GM18508 (cell line): ENCODE results near the gene KARS1.
"Not testable (repeated sequence)": the region's sequence is repeated elsewhere in the genome, so short reads cannot be mapped to it uniquely, and the experiment has no call there.

Source experiments
- ATAC-seq: cut with Tn5 transposase; IDR thresholded peaks from one replicate; pipeline ENCODE4 v1.9.1; 2021; ENCODE audit warnings: moderate number of reproducible peaks; ENCODE audit not compliant: insufficient read depth, unreplicated experiment

The KARS1 gene

DNA sequence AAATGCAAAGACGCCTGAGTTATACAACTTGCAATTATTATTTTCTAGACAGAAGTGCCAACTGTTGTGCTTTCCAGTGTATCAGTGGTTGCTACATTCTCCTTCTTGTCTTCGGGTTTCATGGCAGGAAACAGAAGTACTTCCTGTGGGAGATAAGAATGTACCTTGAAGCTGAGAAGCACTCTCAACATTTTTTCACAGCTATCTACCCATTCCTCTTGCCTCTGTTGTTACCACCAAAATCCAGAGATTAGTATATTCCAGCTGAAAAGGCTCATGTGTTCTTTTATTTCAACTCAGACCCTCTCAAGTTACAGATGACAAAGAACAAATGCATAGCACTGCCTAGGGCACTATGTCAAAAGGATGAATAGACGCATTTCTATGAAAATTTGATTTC lies 19.6 kb downstream of the KARS1 start:
- no peak for ATAC-seq

DNA sequence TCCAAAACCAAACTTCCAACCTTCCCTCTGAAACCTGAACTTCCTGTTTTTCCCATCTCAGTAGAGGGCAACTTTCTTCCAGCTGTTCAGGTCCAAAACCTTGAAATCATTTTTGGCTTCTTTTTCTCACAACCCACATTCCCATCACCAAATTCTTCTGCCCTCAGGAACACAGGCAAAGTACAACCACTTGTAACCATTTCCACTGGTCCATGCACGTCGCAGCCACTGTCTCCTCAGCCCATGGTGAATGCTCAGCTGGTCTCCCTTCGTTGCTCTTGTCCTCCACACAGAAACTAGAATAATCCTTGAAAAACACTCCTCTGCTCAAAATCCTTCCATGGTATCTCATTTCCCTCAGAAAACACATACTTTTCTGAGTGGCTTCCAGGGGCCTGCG lies 20.7 kb downstream of the KARS1 start:
- no peak for ATAC-seq

DNA sequence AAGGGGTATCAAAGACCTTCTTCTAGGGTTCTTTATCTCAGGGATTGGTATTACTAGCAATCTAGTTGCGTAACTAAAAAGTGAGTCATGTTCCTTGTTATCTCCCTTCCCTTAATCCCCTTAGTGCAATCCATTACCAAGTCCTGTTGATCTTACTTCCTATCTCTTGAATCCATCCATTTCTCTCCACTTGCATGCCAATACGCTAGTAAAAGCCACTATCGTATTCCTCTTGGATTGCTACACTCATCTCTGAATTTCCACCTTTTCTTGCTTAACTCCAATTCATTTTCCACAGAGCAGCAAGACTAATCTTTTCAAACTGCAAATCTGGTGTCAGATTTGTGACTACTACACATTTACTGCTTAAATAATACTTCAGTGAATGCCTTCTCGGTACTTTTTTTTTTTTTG lies 22.5 kb downstream of the KARS1 start:
- ATAC-seq, result no peak

GRCh38 chr16:75622761-75623605 lies 24.5 kb downstream of the KARS1 start, which contains the start of gene ADAT1:
ADAT1 (minus strand) TSS chr16:75623281; CDS start chr16:75620799, 2,482 bp downstream.
- peak; percentile 90 for ATAC-seq

DNA sequence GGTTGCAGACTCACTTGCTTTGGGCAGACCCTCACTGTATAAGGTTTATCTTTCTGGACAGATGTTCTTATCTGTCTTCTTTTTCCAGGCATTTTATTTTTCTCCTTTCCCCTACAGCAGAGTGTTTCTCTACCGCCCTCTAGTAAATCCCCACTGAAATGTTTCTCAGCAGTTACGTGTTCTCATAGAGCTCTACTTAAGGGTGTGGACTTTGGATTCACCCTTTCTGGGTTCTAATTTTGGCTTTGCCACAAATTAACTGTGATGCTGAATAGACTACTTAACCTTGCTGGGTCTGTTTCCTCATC lies 26.3 kb downstream of the KARS1 start:
- no peak for ATAC-seq

GRCh38 chr16:75620326-75621169 lies 26.9 kb downstream of the KARS1 start:
- no peak for ATAC-seq

DNA sequence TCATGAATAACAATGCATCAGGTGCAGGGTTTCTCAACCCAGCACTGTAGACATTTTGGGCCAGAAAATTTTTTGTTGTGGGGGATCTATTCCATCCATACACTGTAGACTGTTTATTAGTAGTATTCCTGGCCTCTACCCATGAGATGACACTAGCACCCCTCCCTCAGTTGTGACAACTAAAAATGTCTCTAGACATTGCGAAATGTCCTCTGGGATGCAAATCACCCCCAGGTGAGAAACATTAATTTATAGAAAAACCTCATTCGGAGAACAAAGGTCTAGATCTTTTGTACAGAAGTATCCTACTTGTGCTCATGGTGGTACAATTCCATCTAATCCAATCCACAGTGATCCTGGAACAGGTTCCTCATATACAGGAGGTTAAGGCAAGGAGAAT lies 28.7 kb downstream of the KARS1 start:
- no peak for ATAC-seq

DNA sequence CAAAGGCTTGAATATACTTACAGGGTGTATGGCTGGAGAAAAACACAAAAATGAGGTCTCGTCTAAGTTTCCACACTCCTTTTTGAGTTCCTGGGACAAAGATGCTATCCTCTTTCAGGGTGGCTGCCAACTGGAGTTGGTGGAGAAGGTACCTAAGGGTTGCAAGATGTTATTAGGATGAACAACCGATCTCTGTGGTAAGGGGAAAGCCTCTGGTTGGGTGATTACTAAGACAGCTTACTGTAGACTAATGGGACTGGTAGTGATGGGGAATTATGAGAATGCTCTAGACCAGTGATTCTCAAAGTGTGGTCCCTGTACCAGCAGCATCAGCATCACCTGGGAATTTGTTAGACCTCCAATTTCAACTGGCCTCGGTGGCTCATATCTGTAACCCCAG lies 30.3 kb downstream of the KARS1 start:
- ATAC-seq, result no peak

- no peak for ATAC-seq
Measured at GRCh38 chr16:75616521-75617010, 30.9 kb downstream of the KARS1 start.

DNA sequence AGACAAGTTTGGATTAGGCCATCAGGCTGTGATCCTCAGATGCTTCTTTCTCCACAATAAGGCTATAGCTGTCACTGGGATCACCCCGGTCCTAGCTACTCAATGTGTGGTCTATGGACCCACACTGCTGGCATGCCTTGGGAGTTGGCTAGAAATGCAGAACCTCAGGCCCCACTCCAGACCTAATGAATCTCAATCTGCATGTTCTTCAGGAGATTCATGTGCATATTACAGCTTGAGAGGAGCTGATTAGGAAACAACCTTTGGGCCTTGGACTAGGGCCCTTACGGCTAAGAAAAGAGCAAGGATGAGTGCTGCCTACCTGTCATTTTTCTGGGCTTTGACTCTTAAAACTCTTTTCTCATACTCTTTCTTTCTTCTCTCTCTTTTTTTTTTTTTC lies 31.8 kb downstream of the KARS1 start:
- ATAC-seq, result no peak

GRCh38 chr16:75614066-75614897 lies 33.2 kb downstream of the KARS1 start:
- no peak for ATAC-seq

DNA sequence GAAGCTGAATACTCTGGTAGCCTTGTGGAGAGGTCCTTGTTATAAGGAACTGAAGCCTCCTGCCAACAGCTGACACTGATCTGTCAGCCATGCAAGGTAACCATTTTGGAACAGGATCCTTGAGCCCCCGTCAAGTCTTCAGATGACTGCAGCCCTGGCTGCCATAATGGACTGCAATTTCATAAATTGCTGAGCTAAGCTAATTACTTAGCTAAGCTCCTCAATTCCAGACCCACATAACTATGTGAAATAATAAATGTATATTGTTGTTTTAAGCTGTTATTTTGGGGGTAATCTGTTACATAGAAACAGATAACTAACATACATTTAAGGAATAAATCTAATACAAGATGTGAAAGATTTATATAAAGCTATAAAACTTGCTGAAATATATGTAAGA lies 41.0 kb downstream of the KARS1 start:
- no peak for ATAC-seq

- ATAC-seq, result no peak
Measured at GRCh38 chr16:75603241-75603640, 44.2 kb downstream of the KARS1 start.

GRCh38 chr16:75599452-75600277 lies 47.8 kb downstream of the KARS1 start:
- no peak for ATAC-seq

- ATAC-seq, result no peak
Measured at GRCh38 chr16:75593825-75594820, 53.3 kb downstream of the KARS1 start.

DNA sequence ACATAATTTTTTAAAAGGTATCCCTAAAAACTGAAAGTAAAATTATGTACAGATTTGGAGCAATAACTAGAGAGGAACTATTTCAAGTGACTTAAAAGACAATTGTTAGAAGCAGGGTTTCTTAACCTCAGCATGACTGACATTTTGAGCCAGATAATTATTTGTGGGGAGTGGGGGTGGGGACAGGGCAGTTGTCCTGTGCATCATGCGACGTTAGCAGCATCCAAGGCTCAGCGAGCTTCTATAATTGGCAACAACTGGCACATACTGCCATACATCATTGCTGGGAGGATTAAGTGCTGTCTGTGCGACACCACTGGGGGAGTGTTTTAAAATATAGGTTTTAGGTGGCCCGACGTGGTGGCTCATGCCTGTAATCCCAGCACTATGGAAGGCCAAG lies 54.2 kb downstream of the KARS1 start:
- ATAC-seq, result no peak

- ATAC-seq, result not testable (repeated sequence)
Measured at GRCh38 chr16:75591927-75592326, 55.5 kb downstream of the KARS1 start.
